CD4-positive, alpha-beta T cell (primary cell): ENCODE data around the gene SLC25A51. TPM values are rescaled to one million over a fixed set of nuclear protein-coding genes. Genes with fewer than 3 reads are reported as not detected.

Experiments
- ATAC-seq: fragments of 200-7000 bp; cut with Tn5 transposase; one replicate; pipeline ENCODE4 v1.10.0; 2022; ENCODE audit warnings: mild to moderate bottlenecking; ENCODE audit not compliant: poor library complexity
- CTCF ChIA-PET: fragments of 350-600 bp; sonication (Branson Sonifier 250); formaldehyde crosslinking; loops from one replicate; lab custom pipeline; 2021; ENCODE audit warnings: antibody characterized with exemption, inconsistent platforms; lab: Charles Lee
- POLR2A ChIA-PET: fragments of 350-600 bp; sonication (Branson Sonifier 250); formaldehyde crosslinking; loops from one replicate; lab custom pipeline; 2021; ENCODE audit warnings: antibody characterized with exemption, inconsistent platforms; lab: Charles Lee
- DNase-seq, 14 experiments: peaks; one replicate each; pipeline ENCODE4 v3.0.0-alpha.2; 2013 to 2020; ENCODE audit warnings: mixed read lengths in 2 of 14
- H3K27ac ChIP-seq, 2 donors: one replicate each; pipeline versions ENCODE4 v1.5.1 to v1.7.0; 2013; ENCODE audit warnings: low read length in 2 of 2, low read depth in 1 of 2, mild to moderate bottlenecking in 1 of 2
- H3K27me3 ChIP-seq, 2 experiments: 1 replicate in 1 of 2; 2 replicates in 1 of 2; pipeline versions ENCODE4 v1.6.1 to v1.7.0; 2013; ENCODE audit warnings: low read length in 2 of 2, control low read depth in 1 of 2, mild to moderate bottlenecking in 1 of 2, moderate library complexity in 1 of 2; ENCODE audit not compliant: insufficient read depth in 2 of 2, control insufficient read depth in 1 of 2
- H3K36me3 ChIP-seq: one replicate; pipeline ENCODE4 v1.6.1; 2013; ENCODE audit warnings: low read length, control low read depth; ENCODE audit not compliant: insufficient read depth
- H3K4me1 ChIP-seq: one replicate; pipeline ENCODE4 v1.6.1; 2013; ENCODE audit warnings: low read length, control low read depth; ENCODE audit not compliant: insufficient read depth
- H3K4me3 ChIP-seq: one replicate; pipeline ENCODE4 v1.5.1; 2013; ENCODE audit warnings: mild to moderate bottlenecking, low read length, moderate library complexity
- H3K9me3 ChIP-seq, 2 experiments: 1 replicate in 1 of 2; 2 replicates in 1 of 2; pipeline versions ENCODE4 v1.6.1 to v1.7.0; 2013; ENCODE audit warnings: low read length in 2 of 2, mild to moderate bottlenecking in 2 of 2, control low read depth in 1 of 2, moderate library complexity in 1 of 2; ENCODE audit not compliant: control insufficient read depth in 1 of 2, insufficient read depth in 1 of 2
- H3K27ac Mint-ChIP-seq: one replicate; pipeline ENCODE4 v1.8.0; 2020; ENCODE audit warnings: mixed read lengths
- H3K27me3 Mint-ChIP-seq: one replicate; pipeline ENCODE4 v1.8.0; 2021; ENCODE audit warnings: mixed read lengths
- H3K36me3 Mint-ChIP-seq: one replicate; pipeline ENCODE4 v1.8.0; 2021; ENCODE audit warnings: low read depth, mixed read lengths
- H3K4me1 Mint-ChIP-seq: one replicate; pipeline ENCODE4 v1.8.0; 2021; ENCODE audit warnings: low read depth, mixed read lengths
- H3K4me3 Mint-ChIP-seq: one replicate; pipeline ENCODE4 v1.8.0; 2020; ENCODE audit warnings: mild to moderate bottlenecking, mixed read lengths
- H3K9me3 Mint-ChIP-seq: one replicate; pipeline ENCODE4 v1.8.0; 2020; ENCODE audit warnings: mixed read lengths
- CTCF ChIP-seq: fragments of 200-600 bp; IDR thresholded peaks from one replicate; pipeline ENCODE4 v1.8.0; 2022; ENCODE audit warnings: antibody characterized with exemption, mild to moderate bottlenecking
- intact Hi-C, 2 experiments: fragments of 100-400 bp; cut with DNase I in 1 of 2; cut with micrococcal nuclease in 1 of 2; formaldehyde crosslinking; loops; one replicate each; pipeline versions ENCODE4 v1.15.1 to v1.9.0; 2023 to 2025; cut with DNase I, micrococcal nuclease
- total RNA-seq, 174 experiments: library from RNA in 2 of 174; stranded (reverse) in 2 of 174; gene quantifications; one replicate each; pipeline ENCODE4 v1.2.3 and lab custom pipeline; 2021 to 2026

The SLC25A51 gene
- total RNA-seq, 2 experiments from 2014 or later: 13.3 to 13.8 TPM

GRCh38 chr9:37840560-37841194 is 63.2 kb downstream of the SLC25A51 start:
- intact Hi-C loops: no loop called here
- Histone ChIP-seq H3K9me3 (no peaks in the 10 kb centered on the region), H3K36me3 (peaks cover 11% of the 10 kb centered on the region), H3K27me3 (no peaks in the 10 kb centered on the region), H3K4me3 (no peak overlapping the region), H3K27ac (no peak overlapping the region), H3K4me1 (no peaks in the 10 kb centered on the region)
- no peak for ATAC-seq
- H3K27ac Mint-ChIP-seq: no peak overlapping the region
- TF ChIP-seq CTCF: no peak
- H3K9me3 Mint-ChIP-seq: no peaks in the 10 kb centered on the region
- no peaks in the 10 kb centered on the region for H3K27me3 Mint-ChIP-seq
- DNase-seq: no peak
- no peak overlapping the region for H3K4me3 Mint-ChIP-seq
- peaks cover 52% of the 10 kb centered on the region for H3K36me3 Mint-ChIP-seq
- peaks cover 8% of the 10 kb centered on the region for H3K4me1 Mint-ChIP-seq
- ChIA-PET CTCF (no interaction called here), POLR2A (no interaction called here)

GRCh38 chr9:37839496-37840461 is 64.1 kb downstream of the SLC25A51 start:
- no peak for ATAC-seq
- DNase-seq: no peak
- Mint-ChIP-seq H3K4me3 (no peak overlapping the region), H3K27me3 (no peaks in the 10 kb centered on the region), H3K4me1 (peaks cover 8% of the 10 kb centered on the region), H3K9me3 (no peaks in the 10 kb centered on the region), H3K27ac (no peak overlapping the region), H3K36me3 (peaks cover 45% of the 10 kb centered on the region)
- Histone ChIP-seq H3K4me1 (no peaks in the 10 kb centered on the region), H3K36me3 (peaks cover 14% of the 10 kb centered on the region), H3K27me3 (no peaks in the 10 kb centered on the region), H3K27ac (no peak overlapping the region), H3K4me3 (no peak overlapping the region), H3K9me3 (no peaks in the 10 kb centered on the region)
- POLR2A ChIA-PET: no interaction called here
- intact Hi-C loops: no loop called here
- TF ChIP-seq CTCF: no peak
- CTCF ChIA-PET: no interaction called here

Other genes starting within 250 kb of the SLC25A51 start
- 1 to 10 TPM; 6.6 to 8.3 TPM for gene TRMT10B, start 150.3 kb downstream of the SLC25A51 start, total RNA-seq
- 10 to 100 TPM; 42.9 to 44.2 TPM for gene EXOSC3, start 119.1 kb downstream of the SLC25A51 start, total RNA-seq
- gene DCAF10, start 103.3 kb downstream of the SLC25A51 start, total RNA-seq: 1 to 10 TPM; 7.2 to 7.5 TPM
- gene SHB, start 165.1 kb upstream of the SLC25A51 start, total RNA-seq: 1 to 10 TPM; 1.1 to 1.2 TPM